ENCODE measurements around the gene TMEM80. TPM values are rescaled to one million over a fixed set of nuclear protein-coding genes. Genes with fewer than 3 reads are reported as not detected.
"Not testable (repeated sequence)": the region's sequence is repeated elsewhere in the genome, so short reads cannot be mapped to it uniquely, and the experiment has no call there.

Gene TMEM80
- total and polyA plus RNA-seq, 2 donors (not counting 3 experiments of a cell fraction or from before 2014, with no cell fraction given), result 21.2 to 26.6 TPM

DNA sequence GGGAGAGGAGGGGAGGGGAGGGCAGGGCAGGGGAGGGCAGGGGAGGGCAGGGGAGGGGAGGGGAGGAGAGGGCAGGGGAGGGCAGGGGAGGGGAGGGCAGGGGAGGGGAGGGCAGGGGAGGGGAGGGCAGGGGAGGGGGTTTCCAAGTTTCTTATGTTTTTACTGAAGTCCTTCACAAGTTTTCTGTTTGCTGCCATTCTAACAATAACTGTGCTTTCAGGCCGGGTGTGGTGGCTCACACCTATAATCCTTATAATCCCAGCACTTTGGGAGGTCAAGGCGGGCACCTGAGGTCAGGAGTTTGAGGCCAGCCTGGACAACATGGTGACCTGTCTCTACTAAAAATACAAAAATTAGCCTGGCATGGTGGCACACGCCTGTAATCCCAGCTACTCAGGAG is 5.4 kb upstream of the TMEM80 start:
- H2AFZ ChIP-seq (ENCODE audit: low read depth, low read length); H3K9me3 ChIP-seq (replicated peaks; ENCODE audit: control insufficient read depth, insufficient read depth, low read length); H3K27ac ChIP-seq (ENCODE audit: insufficient read depth, low read depth, low read length); dilution Hi-C loops (cut with MboI; ENCODE audit: extremely low pct_ligation_motif_present, low sequenced_read_pairs); H3K4me3 ChIP-seq (replicated peaks in 1 of 3; ENCODE audit: insufficient read depth in 1 of 3, low read depth in 1 of 3, low read length in 3 of 3); FAIRE-seq; H3K9me1 ChIP-seq (replicated peaks; ENCODE audit: control insufficient read depth, extremely low read depth, insufficient read depth, low read length); H3K9ac ChIP-seq (replicated peaks; ENCODE audit: extremely low read depth, insufficient read depth, low read length); H3K27me3 ChIP-seq (ENCODE audit: control insufficient read depth in 2 of 2, insufficient read depth in 2 of 2, low read length in 2 of 2); POLR2A ChIA-PET; H3K4me2 ChIP-seq (ENCODE audit: insufficient read depth, low read length); BruUV-seq (replicated peaks); DNase-seq (ENCODE audit: low read depth, low spot score); CTCF ChIA-PET; intact Hi-C loops (cut with micrococcal nuclease); H4K20me1 ChIP-seq (replicated peaks; ENCODE audit: control insufficient read depth, extremely low read depth, insufficient read depth, low read length): not testable (repeated sequence)
- peaks cover 32% of the 10 kb centered on the region for H3K4me1 ChIP-seq (ENCODE audit: control insufficient read depth, extremely low read depth, insufficient read depth, low read length)
- peaks cover 3 to 15% of the 10 kb centered on the region in 2 experiments for H3K36me3 ChIP-seq (ENCODE audit: control insufficient read depth in 2 of 2, extremely low read depth in 1 of 2, insufficient read depth in 2 of 2, low read length in 2 of 2)
- peaks cover 39% of the 10 kb centered on the region for H3K79me2 ChIP-seq (ENCODE audit: control insufficient read depth, insufficient read depth, low read length)

DNA sequence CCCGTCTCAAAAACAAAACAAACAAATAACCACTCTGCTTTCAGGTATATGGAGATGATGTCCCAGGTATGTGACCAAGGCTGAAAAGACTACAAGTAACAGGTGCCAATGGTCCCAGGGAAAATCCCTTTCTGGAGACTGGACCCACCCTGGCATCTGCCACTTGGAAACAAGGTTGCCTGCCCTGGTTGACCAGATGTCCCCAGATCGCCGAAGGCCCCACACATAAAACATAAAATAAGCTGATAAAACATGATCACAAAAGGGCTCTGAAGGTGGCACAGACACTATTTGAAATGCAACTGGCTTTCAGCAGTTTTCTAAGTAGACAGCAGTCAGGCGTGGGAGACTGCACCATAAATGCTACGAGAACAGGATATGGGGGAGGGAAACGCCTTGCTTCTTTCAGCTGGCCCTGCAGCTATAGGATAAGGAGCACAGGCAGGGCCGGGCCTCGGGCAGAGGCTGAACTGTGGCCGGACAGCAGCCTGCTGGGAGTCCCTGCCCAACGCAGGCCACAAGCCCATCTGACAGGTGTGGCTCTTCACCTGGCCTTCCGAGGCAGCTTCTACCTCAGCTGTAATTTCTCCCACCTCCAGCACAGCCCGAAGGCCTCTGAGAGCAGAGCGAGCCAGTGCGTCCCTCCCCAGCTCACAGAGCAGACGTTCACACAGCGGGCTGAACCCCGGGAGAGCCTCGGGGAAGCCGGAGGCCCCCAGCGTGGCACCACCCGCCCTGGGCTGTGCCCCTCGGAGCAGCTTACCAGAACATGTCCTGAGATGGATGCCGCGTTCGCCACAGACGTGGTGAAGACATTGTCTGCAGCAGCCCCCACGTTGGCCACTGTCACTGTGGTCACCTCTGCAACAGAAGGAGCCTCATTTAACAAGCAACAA is 4.6 kb upstream of the TMEM80 start:
- H3K4me3 ChIP-seq (replicated peaks in 1 of 3; ENCODE audit: insufficient read depth in 1 of 3, low read depth in 1 of 3, low read length in 3 of 3), result no peak overlapping the region
- FAIRE-seq (peak; percentile 62), DNase-seq (ENCODE audit: low read depth, low spot score) (peak; percentile 45)
- no peaks in the 10 kb centered on the region for H3K9me3 ChIP-seq (replicated peaks; ENCODE audit: control insufficient read depth, insufficient read depth, low read length)
- ChIA-PET POLR2A (no interaction called here), CTCF (interaction anchor here (0.8 kb wide), 1 partner anchor 16 kb away, joined by 4 read pairs; no protein-coding TSS in a partner anchor)
- peaks cover 32% of the 10 kb centered on the region for H3K4me1 ChIP-seq (ENCODE audit: control insufficient read depth, extremely low read depth, insufficient read depth, low read length)
- intact Hi-C loops (cut with micrococcal nuclease) (no loop called here), dilution Hi-C loops (cut with MboI; ENCODE audit: extremely low pct_ligation_motif_present, low sequenced_read_pairs) (no loop called here)
- H3K36me3 ChIP-seq (ENCODE audit: control insufficient read depth in 2 of 2, extremely low read depth in 1 of 2, insufficient read depth in 2 of 2, low read length in 2 of 2), result peaks cover 3 to 15% of the 10 kb centered on the region in 2 experiments
- no peaks in the 10 kb centered on the region for H3K27me3 ChIP-seq (ENCODE audit: control insufficient read depth in 2 of 2, insufficient read depth in 2 of 2, low read length in 2 of 2)
- peaks cover 39% of the 10 kb centered on the region for H3K79me2 ChIP-seq (ENCODE audit: control insufficient read depth, insufficient read depth, low read length)
- H3K9ac ChIP-seq (replicated peaks; ENCODE audit: extremely low read depth, insufficient read depth, low read length), result no peak overlapping the region
- no peak overlapping the region for H2AFZ ChIP-seq (ENCODE audit: low read depth, low read length)
- no peaks in the 10 kb centered on the region for H4K20me1 ChIP-seq (replicated peaks; ENCODE audit: control insufficient read depth, extremely low read depth, insufficient read depth, low read length)
- no peak for TF ChIP-seq POLR2AphosphoS5 (IDR thresholded peaks at IDR 0.05; ENCODE audit: insufficient read depth, low read depth, low read length)
- no peak for TF ChIP-seq JUN (IDR thresholded peaks at IDR 0.05; ENCODE audit: borderline replicate concordance, insufficient read depth, insufficient read length, low read depth)
- TF ChIP-seq EZH2 (IDR thresholded peaks at IDR 0.05; ENCODE audit: borderline replicate concordance, low read depth, low read length, severe bottlenecking), result no peak
- TF ChIP-seq POLR2A (IDR thresholded peaks at IDR 0.05; ENCODE audit: low read depth, low read length), result no peak
- TF ChIP-seq, protein P1, sequence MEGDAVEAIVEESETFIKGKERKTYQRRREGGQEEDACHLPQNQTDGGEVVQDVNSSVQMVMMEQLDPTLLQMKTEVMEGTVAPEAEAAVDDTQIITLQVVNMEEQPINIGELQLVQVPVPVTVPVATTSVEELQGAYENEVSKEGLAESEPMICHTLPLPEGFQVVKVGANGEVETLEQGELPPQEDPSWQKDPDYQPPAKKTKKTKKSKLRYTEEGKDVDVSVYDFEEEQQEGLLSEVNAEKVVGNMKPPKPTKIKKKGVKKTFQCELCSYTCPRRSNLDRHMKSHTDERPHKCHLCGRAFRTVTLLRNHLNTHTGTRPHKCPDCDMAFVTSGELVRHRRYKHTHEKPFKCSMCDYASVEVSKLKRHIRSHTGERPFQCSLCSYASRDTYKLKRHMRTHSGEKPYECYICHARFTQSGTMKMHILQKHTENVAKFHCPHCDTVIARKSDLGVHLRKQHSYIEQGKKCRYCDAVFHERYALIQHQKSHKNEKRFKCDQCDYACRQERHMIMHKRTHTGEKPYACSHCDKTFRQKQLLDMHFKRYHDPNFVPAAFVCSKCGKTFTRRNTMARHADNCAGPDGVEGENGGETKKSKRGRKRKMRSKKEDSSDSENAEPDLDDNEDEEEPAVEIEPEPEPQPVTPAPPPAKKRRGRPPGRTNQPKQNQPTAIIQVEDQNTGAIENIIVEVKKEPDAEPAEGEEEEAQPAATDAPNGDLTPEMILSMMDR (IDR thresholded peaks at IDR 0.05; ENCODE audit: extremely low read depth in 1 of 2, insufficient read depth in 1 of 2, low read depth in 1 of 2, low read length in 2 of 2), result no peak
- TF ChIP-seq FOS (IDR thresholded peaks at IDR 0.05; ENCODE audit: borderline replicate concordance, insufficient read depth, low read length), result no peak
- TF ChIP-seq GATA2 (IDR thresholded peaks at IDR 0.05; ENCODE audit: insufficient read depth, insufficient read length, low read depth, low read length), result no peak
- no peak for TF ChIP-seq MYC (IDR thresholded peaks at IDR 0.05; ENCODE audit: low read depth, low read length)
- TF ChIP-seq, protein P2, sequence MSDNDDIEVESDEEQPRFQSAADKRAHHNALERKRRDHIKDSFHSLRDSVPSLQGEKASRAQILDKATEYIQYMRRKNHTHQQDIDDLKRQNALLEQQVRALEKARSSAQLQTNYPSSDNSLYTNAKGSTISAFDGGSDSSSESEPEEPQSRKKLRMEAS (IDR thresholded peaks at IDR 0.05; ENCODE audit: insufficient read depth, insufficient read length), result no peak
- no peaks in the 10 kb centered on the region for H3K9me1 ChIP-seq (replicated peaks; ENCODE audit: control insufficient read depth, extremely low read depth, insufficient read depth, low read length)
- BruUV-seq (replicated peaks), result no TSS peak
- H3K4me2 ChIP-seq (ENCODE audit: insufficient read depth, low read length), result peak overlapping the region; percentile 13
- H3K27ac ChIP-seq (ENCODE audit: insufficient read depth, low read depth, low read length), result no peak overlapping the region

Data from endothelial cell of umbilical vein (primary cell).